ENCODE results near the gene KIAA1671.

DNA sequence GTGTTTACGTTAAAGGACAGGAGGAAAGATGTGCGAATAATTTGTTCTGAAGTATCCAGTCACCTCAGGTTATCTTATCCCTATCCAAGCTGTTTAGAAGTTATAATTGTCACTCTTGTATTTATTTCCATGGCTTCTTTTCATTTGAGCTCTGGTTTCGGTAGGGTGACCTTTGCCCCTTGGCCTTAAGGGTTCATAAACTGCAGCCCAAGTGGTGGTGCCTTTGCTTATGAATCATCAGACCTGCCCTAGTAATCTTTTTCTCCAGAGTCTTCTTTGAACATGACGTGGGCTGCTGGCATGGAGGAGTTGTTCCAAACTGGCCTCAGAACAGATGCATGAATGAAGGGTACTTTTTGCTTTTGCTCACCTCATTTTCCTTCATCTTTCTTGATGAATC, 240.6 kb downstream of the KIAA1671 start:
- TF ChIP-seq CTCF (conservative IDR thresholded peaks at IDR 0.05; ENCODE audit: low read depth, low read length) (no peak), EZH2 (IDR thresholded peaks at IDR 0.05; ENCODE audit: low read length, unreplicated experiment) (no peak)
